Astrocyte (in vitro differentiated cells and primary cell): ENCODE results near the gene MORC2.

ENCODE experiments used
- CTCF ChIP-seq: IDR thresholded peaks from 2 replicates; pipeline ENCODE4 v1.5.1; 2011; ENCODE audit warnings: low read depth, mild to moderate bottlenecking, inconsistent platforms, low read length, moderate library complexity; ENCODE audit not compliant: insufficient read depth
- EZH2 ChIP-seq: IDR thresholded peaks from 2 replicates; pipeline ENCODE4 v1.6.1; 2012; ENCODE audit warnings: mild to moderate bottlenecking, low read length, inconsistent platforms; ENCODE audit not compliant: insufficient read depth

GRCh38 chr22:30890686-30891442 lies 77.7 kb downstream of the MORC2 start:
- TF ChIP-seq CTCF, result peak; percentile 66
- no peak for TF ChIP-seq EZH2
